Dermis microvascular lymphatic vessel endothelial cell (primary cell): Measurements from ENCODE around the gene ACP2. TPM values are rescaled to one million over a fixed set of nuclear protein-coding genes. Genes with fewer than 3 reads are reported as not detected.

ENCODE experiments used
- DNase-seq, 2 donors: peaks; one replicate each; pipeline versions ENCODE4 v3.0.0 to v3.0.0-alpha.2; 2010; ENCODE audit warnings: low read depth in 2 of 2
- total RNA-seq: library from RNA; depleted of rRNA; stranded (reverse); fragments of >200 nt; gene quantifications from 2 replicates; pipeline ENCODE4 v1.2.1, GENCODE V29; 2014

ACP2 gene
- total RNA-seq, 1 donor from 2014 or later, result 23.2 TPM

GRCh38 chr11:47244448-47245350 lies 3.9 kb downstream of the ACP2 start:
- DNase-seq, result no peak

- DNase-seq, result no peak
Observed at GRCh38 chr11:47243454-47243853, 5.2 kb downstream of the ACP2 start.

- no peak for DNase-seq
Observed at GRCh38 chr11:47242596-47243192, 5.9 kb downstream of the ACP2 start.

GRCh38 chr11:47241841-47242301 lies 6.7 kb downstream of the ACP2 start:
- no peak for DNase-seq

GRCh38 chr11:47239852-47240251 lies 8.8 kb downstream of the ACP2 start:
- no peak for DNase-seq

GRCh38 chr11:47236482-47236881 lies 12.1 kb downstream of the ACP2 start:
- DNase-seq, result peak in 1 of 2 donors; percentile 71

GRCh38 chr11:47235163-47235562 lies 13.5 kb downstream of the ACP2 start:
- no peak for DNase-seq

GRCh38 chr11:47234669-47235100 lies 13.9 kb downstream of the ACP2 start:
- peak; percentile 81 to 89 for DNase-seq

- DNase-seq, result peak in 1 of 2 donors; percentile 61
Observed at GRCh38 chr11:47233989-47234668, 14.5 kb downstream of the ACP2 start.

- no peak for DNase-seq
Observed at GRCh38 chr11:47233051-47233450, 15.6 kb downstream of the ACP2 start.

GRCh38 chr11:47229161-47229560 lies 19.5 kb downstream of the ACP2 start:
- DNase-seq, result no peak

- DNase-seq, result no peak
Observed at GRCh38 chr11:47225552-47226400, 22.8 kb downstream of the ACP2 start.

GRCh38 chr11:47222696-47223095 lies 25.9 kb downstream of the ACP2 start:
- DNase-seq, result no peak

- DNase-seq, result peak; percentile 66 to 90
Observed at GRCh38 chr11:47220401-47220821, 28.2 kb downstream of the ACP2 start.

GRCh38 chr11:47216121-47216798 lies 32.4 kb downstream of the ACP2 start:
- peak; percentile 64 to 90 for DNase-seq

- DNase-seq, result peak in 1 of 2 donors; percentile 25
Observed at GRCh38 chr11:47215366-47215910, 33.2 kb downstream of the ACP2 start.

- peak; percentile 62 to 81 for DNase-seq
Observed at GRCh38 chr11:47213950-47214565, 34.6 kb downstream of the ACP2 start.

- DNase-seq, result no peak
Observed at GRCh38 chr11:47212938-47213337, 35.7 kb downstream of the ACP2 start.

GRCh38 chr11:47208628-47209027 lies 40.0 kb downstream of the ACP2 start:
- no peak for DNase-seq
